NCI-H1417 treated with DMSO at 0.1 percent for 48 hours (cell line): ENCODE measurements around the gene HSPA12B.

ENCODE experiments used
- DNase-seq: peaks from one replicate; lab custom pipeline; 2025; lab: John Stamatoyannopoulos, UW

HSPA12B gene, protein sequence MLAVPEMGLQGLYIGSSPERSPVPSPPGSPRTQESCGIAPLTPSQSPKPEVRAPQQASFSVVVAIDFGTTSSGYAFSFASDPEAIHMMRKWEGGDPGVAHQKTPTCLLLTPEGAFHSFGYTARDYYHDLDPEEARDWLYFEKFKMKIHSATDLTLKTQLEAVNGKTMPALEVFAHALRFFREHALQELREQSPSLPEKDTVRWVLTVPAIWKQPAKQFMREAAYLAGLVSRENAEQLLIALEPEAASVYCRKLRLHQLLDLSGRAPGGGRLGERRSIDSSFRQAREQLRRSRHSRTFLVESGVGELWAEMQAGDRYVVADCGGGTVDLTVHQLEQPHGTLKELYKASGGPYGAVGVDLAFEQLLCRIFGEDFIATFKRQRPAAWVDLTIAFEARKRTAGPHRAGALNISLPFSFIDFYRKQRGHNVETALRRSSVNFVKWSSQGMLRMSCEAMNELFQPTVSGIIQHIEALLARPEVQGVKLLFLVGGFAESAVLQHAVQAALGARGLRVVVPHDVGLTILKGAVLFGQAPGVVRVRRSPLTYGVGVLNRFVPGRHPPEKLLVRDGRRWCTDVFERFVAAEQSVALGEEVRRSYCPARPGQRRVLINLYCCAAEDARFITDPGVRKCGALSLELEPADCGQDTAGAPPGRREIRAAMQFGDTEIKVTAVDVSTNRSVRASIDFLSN

DNA sequence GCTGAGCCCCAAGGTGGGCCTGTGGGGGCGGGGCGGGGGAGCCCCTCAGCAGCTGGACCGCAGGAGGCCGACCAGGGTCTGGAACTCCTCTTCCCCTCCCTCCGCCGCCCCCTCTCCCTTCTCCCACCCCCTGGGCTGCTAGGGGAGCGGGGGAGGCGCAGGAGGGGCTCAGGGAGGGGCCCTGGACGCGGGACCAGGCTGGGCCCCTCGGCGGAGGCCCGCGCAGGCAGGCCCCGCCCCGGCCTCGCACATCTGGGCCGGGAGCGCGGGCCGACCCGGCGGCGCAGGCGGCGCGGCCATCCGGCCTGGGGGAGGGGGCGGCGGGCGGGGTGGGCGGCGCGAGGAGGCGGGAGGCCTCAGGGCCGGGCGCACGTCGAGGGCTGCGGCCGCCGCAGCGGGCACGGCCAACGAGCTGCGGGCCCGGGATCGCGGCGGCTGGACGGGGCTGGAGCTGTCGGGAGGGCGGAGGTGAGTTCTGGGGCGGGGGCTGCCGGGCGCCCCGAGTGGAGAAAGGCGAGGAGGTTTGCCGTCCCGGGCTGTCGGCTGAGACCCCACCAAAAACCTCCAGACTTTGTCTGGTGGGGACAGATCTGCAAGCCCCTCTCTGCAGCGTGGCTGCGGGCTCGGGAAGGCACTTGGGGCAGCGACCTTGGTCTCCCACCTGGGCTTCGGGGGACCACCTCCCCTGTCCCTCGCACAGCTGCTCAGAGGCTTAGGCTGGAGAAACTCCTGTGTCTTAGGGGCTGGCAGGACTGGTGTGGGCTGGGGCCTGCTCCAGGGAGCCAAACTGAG, at the start of gene HSPA12B:
HSPA12B (plus strand) TSS at position 359 of the 792 bp plus-strand sequence. CDS start 5,990 bp downstream, outside the sequence.
- DNase-seq, result no peak

DNA sequence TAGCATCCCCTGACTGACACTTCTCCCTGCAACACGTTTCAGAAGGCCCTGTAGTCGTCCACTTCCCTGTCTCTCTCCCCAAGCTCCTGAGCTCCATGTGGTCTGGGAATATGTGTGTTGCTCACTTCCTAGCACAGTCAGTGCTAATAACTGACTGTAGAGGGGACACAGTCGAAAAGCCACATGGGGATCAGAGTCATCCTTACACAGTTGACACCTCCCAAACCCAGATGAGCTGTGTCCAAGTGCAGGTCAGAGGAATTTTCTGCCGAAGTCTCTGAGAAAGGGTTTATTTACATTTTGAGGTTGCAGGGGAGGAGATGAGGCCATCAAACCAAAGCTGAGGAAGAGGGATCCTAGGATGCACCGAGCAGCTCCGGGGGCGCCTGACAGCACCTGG, 47.1 kb upstream of the HSPA12B start:
- DNase-seq, result no peak

DNA sequence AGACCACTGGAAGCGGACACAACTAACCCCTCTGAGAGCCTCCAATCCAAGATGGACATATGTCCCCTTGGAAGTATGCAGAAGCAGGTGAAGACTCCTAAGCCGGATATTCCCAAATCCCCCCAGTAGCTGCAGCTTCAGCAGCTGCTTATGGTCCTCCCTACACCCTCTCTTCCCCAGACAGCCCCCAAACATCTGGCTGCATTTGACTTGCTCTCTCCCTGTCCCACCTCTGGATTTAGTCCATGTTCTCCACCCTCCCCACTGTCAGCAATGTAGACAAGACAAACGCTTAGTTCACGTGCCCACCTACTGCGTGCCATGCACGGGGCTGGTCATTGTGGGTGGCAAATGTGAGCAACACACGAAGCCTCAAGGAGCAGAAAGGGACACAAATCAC, 46.1 kb upstream of the HSPA12B start:
- no peak for DNase-seq

DNA sequence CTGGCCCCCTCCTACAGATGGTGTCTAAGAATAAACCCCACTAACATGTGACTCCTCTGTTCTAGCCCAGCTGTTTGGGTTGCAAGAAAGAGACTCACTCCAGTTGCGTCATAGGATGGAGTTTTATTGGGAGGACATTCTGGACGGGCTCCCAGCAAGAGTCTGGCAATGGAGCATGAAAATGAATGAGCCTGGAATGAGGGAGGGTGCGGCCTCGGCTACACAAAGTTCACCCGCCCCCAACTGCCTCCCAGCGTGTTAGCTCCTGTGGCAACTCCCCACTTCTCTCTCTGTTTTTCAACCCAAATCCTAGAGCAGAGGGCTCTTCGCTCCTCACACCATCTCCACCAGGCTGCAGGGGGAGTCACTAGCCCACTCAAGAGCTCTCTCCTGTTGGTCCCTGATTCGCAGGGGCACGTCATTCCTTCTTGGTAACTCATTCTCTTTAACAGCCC, 45.6 kb upstream of the HSPA12B start:
- no peak for DNase-seq

DNA sequence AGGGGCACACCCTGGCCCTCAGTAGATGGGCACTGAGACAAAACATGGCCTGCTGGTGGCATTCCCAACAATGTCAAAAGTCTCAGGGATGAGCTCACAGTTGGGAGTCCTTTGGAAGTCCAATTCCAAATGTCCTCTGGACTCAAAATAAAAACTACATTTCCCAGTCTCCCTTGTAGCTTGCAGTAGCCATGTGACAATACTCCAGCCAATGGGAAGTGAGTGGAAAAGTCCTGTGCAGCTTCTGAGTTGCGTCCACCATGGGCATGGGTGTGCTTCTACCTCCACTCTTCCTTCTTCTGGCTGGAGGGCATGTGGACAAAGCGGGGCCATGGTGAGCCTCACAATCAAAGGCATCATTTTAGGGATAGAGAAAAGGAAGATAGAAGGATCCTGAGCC, 44.8 kb upstream of the HSPA12B start:
- no peak for DNase-seq

DNA sequence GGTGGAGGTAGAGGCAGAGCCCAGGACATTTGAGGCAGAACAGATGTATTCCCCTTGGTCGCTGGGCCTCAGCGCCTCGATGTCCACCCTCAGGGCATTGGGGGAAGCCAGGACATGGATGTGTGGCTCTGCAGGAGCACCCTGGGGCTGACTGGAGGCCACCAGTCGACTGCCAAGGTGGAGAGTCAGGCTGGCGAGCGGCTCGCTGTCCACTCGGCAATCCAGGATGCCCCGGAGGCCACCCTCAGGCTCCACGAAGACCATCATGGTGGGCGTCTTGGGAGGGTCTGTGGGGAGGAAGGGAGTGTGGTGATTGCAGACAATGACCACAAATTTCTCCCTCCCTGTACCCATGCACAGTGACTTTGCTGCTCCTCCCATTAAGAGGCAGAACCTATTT, 42.5 kb upstream of the HSPA12B start:
- no peak for DNase-seq

DNA sequence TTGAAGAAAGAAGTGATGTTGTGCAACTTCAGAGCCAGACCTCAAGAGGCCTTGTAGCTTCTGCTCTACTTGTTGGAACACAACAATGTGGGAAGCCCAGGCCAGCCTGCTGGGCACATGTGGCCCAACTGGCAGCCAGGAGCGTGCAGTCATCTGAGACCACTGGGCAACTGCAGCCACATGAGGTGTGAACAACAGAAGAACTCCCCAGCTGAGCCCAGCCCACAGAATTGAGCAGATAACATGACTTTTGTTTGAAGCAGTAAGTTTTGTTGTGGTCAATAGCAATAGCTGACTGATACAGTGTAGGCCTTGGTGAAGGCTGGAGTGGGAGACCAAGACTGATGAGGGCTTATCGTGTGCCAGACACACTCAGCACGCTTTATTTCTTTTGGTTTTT, 42.1 kb upstream of the HSPA12B start:
- no peak for DNase-seq

DNA sequence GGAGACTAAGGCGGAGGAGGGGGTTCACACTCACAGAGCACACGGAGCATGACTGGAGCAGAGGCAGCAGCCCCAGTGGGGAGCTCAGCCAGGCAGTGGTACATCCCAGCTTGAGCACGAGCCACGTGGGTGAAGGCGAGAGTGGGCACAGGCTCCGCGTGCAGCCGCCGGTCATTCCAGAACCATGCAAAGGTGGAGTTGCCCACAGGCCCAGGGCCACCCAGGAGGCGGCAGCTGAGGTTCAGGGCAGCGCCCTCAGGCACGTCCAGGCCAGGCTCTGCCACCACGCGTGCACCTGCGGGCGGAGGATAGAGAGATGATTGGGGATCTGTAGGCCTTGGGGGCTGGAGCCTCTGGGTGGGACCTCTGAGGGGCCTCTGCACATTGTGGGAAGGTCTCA, 41.2 kb upstream of the HSPA12B start:
- no peak for DNase-seq

DNA sequence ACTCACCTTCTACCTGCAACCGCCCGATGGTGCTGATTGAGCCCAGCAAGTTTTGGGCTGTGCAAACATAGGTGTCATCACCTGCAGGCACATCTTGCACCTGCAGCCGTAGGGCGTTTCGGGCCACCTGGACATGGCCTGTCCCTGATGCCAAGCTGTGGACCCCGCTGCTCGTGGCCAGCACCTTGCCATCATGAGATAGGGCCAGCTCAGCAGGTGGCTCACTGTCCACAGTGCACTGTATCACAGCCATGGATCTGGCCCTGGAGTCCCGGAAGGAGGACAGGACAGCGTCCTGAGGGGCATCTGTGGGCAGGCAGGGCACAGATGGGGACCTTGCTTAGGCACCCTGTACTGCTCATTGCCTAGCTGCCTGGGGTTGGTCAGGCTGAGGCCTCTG, 40.6 kb upstream of the HSPA12B start:
- no peak for DNase-seq

DNA sequence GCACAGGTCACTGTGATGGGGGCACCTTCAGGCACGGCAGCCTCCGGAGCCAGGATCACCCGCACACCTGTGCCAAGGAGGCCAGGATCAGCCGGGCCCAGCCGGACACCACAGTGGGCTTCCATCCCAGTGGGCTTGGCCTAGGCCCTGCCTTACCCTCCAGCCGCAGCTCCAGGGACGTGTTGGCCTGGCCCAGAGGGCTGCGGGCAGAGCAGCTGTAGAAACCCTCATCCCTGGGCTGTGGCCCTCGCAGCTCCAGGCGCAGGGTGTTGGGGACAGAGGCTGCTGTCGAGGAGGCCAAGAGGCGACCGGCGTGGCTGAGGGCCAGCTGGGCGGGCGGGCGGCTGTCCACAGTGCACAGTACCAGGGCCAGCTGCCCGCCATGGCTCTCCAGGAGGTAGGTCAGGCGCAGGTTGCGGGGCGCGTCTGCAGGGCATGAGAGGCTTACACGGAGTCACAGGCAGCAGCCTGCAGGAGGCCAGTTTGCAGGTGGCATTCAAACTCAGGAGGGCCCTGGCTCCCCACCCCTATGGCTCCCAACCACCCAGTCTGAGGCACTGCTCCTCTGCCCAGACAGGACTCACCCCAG, 39.7 kb upstream of the HSPA12B start:
- DNase-seq, result no peak

DNA sequence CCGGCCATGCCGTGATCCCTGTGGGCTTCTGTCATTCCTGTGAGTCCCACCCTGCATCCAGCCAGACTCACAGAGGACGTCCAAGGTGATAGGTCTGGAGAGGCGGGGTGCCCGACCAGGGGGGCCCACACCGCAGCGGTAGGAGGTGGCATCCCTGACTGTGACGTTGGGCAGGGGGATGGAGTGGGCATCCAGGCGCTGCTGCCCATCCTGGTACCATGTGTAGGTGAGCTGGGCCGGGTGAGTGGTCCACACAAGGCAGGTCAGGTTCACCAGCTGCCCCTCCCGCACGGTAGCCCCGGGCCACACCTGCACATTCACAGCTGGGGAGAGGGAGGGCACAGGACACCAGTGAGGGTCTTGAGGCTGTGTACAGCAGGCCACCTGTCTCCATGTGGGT, 39.1 kb upstream of the HSPA12B start:
- DNase-seq, result no peak

DNA sequence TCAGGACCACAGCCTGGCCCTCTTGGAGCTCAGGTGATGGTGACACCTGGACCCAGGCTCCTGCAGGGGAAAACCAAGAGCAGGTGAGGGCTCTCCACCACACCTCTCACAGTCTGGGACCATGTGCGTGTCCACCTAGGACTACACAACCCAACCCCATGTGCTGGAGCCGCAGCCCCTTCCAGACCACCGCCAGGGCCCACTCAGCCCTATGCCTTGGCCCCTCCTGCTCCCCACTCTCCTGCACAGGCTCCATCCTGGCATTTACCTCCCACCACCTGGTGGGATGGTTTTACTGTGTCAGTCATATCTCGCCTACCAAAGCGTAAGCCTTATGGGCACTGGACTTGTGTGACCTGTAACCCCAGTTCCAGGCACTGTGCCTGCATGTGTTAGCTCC, 37.6 kb upstream of the HSPA12B start:
- no peak for DNase-seq

DNA sequence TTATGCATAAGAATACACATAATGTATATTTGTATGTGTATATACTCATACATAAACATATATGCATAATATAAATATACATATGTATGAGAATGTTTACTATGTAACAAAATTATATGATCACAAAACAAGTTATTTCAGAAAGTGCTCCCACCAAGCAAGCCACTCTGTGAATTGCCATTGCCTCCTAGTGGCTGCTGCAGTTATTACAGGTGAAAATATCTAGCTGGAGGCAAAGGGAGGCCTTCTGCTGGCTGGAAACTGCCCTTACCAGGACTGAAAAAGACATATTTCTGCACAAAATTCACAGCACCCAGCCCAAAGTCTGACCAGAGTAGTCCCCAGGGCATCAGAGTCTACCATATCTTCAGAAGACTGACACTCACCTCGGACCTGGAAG, 36.3 kb upstream of the HSPA12B start:
- DNase-seq, result no peak

DNA sequence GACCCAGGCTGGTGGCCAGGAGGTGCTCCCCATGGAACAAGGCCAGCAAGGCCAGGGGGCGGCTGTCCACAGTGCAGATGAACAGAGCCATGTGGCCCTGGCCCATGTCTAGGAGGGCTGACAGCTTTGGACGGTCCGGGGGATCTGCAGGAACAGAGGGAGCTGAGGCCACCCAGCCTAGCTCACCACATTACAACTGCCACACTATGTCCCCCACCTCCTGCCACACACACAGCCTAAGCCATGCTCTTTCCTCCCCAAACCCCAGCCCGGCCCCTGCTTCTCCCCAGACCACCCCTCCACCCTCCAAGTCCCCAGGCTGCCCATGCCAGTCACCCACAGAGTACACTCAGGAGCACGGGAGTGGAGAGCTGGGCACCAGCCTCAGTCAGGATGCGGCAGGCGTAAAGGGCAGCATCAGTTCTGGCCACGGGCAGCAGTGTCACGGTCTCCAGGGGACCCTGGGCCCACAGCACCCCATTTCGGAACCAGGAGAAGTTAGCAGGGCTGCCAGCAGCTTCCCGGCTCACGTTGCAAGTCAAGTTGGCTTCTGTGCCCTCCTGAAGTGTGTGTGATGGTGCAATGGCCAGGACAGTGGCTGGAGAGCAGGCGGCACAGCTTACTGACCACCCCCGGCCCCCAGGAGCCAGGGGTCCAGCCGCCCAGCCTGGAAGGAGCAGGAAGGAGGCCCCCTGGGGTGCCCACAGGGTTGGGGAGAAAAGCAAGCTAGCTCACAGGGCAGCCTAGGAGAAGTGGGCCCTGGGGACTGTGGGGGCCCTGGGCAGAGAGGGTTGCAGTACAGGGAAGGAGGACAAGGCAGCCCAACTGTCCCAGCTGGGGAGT, 35.5 kb upstream of the HSPA12B start:
- DNase-seq, result no peak

DNA sequence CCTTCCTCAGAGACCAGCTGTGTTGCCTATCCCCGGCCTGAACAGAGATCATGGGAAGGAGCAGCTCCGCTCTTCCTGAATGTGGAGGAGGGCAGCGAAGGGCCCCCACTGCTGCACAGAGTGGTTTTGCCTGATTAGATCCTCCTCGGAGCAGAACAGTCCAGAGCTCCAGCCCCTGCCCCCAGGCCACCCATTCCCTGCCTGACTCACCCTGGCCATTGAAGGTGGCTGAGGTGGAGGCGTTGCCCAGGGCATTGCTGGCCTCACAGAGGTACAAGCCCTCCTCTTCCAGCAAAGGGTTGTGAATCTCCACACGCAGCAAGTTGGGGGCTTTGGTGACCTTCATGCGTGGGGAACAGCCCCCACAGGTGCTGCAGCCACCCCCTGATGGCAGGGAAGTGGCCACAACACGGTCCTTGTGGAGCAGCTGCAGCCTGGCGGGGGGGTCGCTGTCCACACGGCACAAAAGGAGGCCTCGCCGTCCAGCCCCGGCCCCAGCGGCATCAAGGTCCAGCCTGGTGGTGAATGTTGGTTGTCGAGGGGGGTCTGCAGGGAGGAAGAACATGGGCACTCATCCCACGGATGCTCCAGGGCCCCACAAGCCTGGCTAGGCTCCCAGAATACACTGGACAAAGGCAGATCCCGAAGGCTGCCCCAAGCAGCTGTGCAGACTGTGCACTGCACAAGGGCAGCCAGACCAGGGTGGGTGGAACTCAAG, 34.7 kb upstream of the HSPA12B start:
- no peak for DNase-seq

DNA sequence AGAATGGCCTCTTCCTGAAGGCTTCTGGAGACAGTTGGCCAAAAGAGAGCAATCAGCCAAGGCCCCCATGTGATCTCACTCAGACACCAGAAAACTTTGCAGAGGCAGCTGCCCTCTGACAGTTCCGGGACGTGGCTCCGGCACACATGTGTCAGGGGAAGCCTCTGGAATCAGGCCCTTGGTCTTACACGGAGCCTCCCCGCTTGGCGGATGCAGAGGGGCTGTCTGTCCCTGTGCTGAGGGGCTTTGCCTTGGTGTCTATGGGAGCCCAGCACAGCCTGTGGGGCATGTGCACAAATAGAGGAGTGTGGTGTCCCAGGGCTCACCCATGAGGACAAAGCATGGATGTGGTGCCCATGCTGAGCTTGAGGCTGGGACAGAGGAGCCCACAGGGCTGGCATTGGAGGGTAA, 33.9 kb upstream of the HSPA12B start:
- no peak for DNase-seq

DNA sequence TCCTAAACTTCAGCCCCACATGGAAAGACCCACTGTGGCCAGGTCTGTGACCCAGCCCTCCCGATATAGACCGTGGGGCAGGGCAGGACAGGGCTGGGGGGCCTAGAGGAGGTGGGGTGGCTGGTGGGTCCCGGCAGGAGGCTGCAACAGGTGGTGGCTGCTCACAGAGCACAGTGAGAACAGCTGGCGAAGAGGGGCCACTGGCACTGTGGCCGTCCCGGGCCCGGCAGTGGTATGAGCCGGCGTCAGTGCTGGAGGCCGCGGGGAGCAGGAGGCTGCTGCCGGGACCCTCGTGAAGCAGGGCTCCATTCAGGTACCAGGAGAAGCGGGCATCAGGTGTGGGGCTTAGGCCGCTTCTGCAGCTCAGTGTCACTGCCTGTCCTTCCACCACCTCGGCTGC, 33.4 kb upstream of the HSPA12B start:
- DNase-seq, result no peak

DNA sequence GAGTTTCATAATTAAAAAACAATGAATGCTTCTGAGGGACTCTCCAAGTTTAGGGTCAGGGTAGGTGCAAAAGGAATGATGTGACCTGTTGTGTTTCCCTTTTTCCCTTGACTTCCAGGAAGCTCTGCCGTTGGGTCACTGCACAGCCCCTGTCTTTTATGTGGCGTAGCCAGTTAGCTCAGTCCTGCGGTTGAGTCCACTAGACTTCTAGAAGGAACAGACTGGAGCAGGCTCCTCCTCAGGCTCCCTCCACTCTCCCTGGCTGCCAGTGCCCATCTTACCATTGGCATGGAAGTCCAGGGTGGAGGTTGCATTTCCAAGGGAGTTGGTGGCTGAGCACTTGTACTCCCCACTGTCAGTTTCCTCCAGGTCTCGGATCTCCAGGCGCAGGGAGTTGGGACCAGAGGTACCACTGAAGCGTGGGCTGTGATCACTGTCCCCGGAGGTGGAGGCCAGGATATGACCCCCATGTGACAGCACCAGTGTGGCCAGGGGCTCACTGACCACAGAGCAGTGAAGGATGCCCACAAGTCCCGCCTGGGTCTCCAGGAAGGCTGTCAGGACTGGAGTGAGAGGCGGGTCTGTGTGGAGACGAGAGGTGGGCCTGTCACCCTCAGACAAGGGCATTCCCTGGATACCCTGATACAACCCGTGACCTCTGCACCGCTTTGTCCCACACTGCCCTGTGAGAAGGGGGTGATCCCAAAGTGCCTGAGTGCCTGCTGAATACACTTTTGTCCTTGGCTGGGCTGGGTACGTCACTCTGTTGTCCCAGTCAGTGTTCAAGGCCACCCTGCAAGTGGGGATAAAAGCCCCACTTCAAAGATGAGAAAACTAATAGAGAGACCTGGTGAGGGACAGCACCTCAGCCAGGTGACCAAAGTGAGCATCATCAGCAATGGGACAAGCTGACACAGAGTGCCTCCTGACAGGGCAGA, 31.2 kb upstream of the HSPA12B start:
- no peak for DNase-seq

DNA sequence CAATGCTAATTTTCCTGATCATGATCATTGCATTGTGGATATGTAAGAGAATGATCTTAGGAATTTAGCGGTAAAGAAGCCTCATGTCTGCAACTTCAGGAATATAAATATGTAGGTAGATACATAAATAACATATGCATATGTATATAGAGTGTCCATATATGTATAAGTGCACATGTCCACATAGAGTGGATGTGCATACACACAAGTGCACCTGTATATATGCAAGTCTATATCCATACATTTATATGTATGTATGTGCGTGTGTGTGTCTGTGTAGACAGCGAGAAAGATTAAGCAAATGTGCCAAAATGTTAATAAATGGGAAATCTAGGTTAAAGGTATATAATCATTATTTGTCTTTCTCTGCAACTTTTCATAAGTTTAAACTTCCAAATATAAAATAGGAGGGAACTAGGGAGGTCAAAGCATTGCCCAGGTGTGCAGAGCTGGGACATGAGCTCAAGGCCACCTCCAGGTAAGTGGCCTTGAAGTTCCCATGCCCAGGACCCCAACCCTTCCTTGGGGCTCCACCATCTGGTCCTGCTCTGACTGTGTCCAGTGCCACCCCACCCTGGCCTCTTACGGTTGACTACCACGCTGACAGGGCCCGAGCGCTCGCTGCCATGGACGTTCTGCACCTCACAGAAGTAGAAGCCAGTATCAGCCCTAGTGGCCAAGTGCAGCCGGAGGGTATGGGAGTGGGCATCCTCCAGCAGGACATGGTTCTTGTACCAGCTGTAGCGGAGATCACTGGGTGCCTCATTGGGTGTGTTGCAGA, 29.7 kb upstream of the HSPA12B start:
- no peak for DNase-seq
